GM12872 (cell line): ENCODE data around the gene ATP9B.

Experiments
- CTCF ChIP-seq: IDR thresholded peaks from 3 replicates; pipeline ENCODE4 v1.5.1; 2011; ENCODE audit warnings: low read depth, mild to moderate bottlenecking, low read length, moderate library complexity; ENCODE audit not compliant: insufficient read depth

ATP9B gene

DNA sequence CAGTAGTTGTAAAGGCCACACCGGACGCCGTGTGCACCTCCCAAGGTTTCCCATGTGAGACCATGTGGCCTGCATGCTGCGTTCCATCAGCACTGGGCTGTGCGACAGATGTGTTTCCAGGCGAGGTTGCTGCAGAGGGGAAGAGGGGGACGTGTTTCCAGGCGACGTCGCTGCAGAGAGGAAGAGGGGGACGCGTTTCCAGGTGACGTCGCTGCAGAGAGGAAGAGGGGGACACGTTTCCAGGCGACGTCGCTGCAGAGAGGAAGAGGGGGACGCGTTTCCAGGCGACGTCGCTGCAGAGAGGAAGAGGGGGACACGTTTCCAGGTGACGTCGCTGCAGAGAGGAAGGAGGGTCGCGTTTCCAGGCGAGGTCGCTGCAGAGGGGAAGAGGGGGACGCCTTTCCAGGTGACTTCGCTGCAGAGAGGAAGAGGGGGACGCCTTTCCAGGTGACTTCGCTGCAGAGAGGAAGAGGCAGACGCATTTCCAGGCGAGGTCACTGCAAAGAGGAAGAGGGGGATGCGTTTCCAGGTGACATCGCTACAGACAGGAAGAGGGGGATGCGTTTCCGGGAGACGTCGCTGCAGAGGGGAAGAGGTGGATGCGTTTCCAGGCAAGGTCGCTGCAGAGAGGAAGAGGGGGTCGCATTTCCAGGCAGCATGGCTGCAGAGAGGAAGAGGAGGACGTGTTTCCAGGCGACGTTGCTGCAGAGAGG, 351.0 kb downstream of the ATP9B start:
- TF ChIP-seq CTCF, result no peak

- TF ChIP-seq CTCF, result no peak
These were observed 352.2 kb downstream of the ATP9B start for GRCh38 chr18:79421275-79421857.

GRCh38 chr18:79422022-79422782, 353.0 kb downstream of the ATP9B start:
- TF ChIP-seq CTCF, result no peak

GRCh38 chr18:79422783-79423165, 353.6 kb downstream of the ATP9B start:
- TF ChIP-seq CTCF, result no peak

DNA sequence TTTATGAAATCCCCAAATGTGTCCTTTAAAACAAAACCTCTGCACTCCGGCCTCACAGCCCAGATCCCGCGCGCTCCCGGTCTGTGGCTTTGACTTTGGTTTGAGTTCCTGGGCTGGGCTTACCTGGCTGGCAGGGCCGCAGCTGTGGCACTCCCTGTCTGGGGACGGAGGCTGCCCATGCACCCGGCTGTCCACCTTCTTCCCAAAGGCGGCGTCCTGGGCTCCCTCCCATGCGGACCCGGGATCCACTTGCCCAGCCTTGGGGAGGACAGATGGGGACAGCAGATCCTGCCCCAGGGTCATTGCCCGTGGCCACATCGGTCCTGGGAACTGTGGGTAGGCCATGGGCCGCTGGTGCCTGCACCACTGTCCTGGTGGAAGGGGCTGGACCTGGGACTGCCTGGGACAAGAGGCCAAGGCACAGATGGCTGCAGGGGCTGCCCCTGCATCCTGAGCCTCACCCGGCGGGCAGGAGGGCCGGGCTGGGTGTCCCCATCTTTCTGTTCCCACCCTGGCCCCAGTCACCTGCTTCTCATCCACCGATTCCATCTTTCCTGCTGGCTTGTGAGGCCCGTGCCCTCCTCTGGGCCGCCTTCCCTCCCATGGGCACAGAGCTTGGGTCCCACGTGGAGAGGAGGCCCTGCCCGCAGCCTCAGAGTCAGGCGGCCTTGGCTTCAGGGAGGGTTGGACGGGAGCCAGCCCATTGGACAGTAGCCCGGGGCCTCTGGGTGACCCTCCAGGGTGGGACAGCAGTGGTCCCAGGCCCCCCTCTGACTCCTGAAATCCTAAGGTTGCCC, 354.2 kb downstream of the ATP9B start:
- no peak for TF ChIP-seq CTCF

- no peak for TF ChIP-seq CTCF
These were observed 354.9 kb downstream of the ATP9B start for GRCh38 chr18:79424008-79424565.
